IMR-90 (cell line): Measurements from ENCODE around the gene SYT17. TPM values are rescaled to one million over a fixed set of nuclear protein-coding genes. Genes with fewer than 3 reads are reported as not detected.

Experiments used
- ATAC-seq: fragments of 200-7000 bp; cut with Tn5 transposase; 2 replicates; pipeline ENCODE4 v1.9.1; 2020; ENCODE audit warnings: low read depth, mild to moderate bottlenecking, moderate library complexity
- BruUV-seq: library from RNA; stranded (reverse); fragments of 400-500 nt; replicated peaks from 2 replicates; lab custom pipeline; 2021; lab: Mats Ljungman, UMichigan
- CTCF ChIA-PET: fragments of 300-600 bp; formaldehyde crosslinking; extraction: SDS; loops from one replicate; lab custom pipeline; 2021; ENCODE audit warnings: antibody characterized with exemption; lab: Yijun Ruan, JAX
- POLR2A ChIA-PET: fragments of 300-600 bp; sonication (Branson Sonifier 250); formaldehyde crosslinking; loops from one replicate; lab custom pipeline; 2022; ENCODE audit warnings: antibody characterized with exemption; ENCODE audit not compliant: unreplicated experiment; lab: Charles Lee
- DNase-seq: peaks from one replicate; pipeline ENCODE4 v3.0.0; 2013
- H2AFZ ChIP-seq: replicated peaks from 2 replicates; pipeline ENCODE3; 2013; ENCODE audit warnings: low read length, mild to moderate bottlenecking; ENCODE audit not compliant: poor library complexity
- H2AK5ac ChIP-seq: 2 replicates; pipeline ENCODE4 v1.6.1; 2013; ENCODE audit warnings: low read depth, low read length, inconsistent platforms
- H2AK9ac ChIP-seq: replicated peaks from 2 replicates; pipeline ENCODE3; 2013; ENCODE audit warnings: mild to moderate bottlenecking, low read depth, low read length, moderate library complexity; ENCODE audit not compliant: poor library complexity
- H2BK120ac ChIP-seq: 2 replicates; pipeline ENCODE4 v1.6.1; 2013; ENCODE audit warnings: low read depth, low read length, inconsistent platforms
- H2BK15ac ChIP-seq: 3 replicates; pipeline ENCODE4 v1.6.1; 2013; ENCODE audit warnings: low read depth, low read length, inconsistent platforms
- H2BK20ac ChIP-seq: 2 replicates; pipeline ENCODE4 v1.6.1; 2013; ENCODE audit warnings: low read depth, mild to moderate bottlenecking, inconsistent platforms, low read length, moderate library complexity
- H2BK5ac ChIP-seq: 2 replicates; pipeline ENCODE4 v1.6.1; 2013; ENCODE audit warnings: mild to moderate bottlenecking, low read depth, low read length, inconsistent platforms; ENCODE audit not compliant: poor library complexity, severe bottlenecking
- H3K14ac ChIP-seq: replicated peaks from 2 replicates; pipeline ENCODE4 v1.6.1; 2013; ENCODE audit warnings: low read depth, low read length, inconsistent platforms
- H3K18ac ChIP-seq: 2 replicates; pipeline ENCODE4 v1.6.1; 2013; ENCODE audit warnings: low read depth, low read length, control low read depth
- H3K23ac ChIP-seq: 2 replicates; pipeline ENCODE4 v1.6.1; 2013; ENCODE audit warnings: low read depth, low read length, inconsistent platforms
- H3K27ac ChIP-seq: 2 replicates; pipeline ENCODE4 v1.5.1; 2013; ENCODE audit warnings: mild to moderate bottlenecking, control low read depth, low read length; ENCODE audit not compliant: insufficient read depth
- H3K27me3 ChIP-seq: 2 replicates; pipeline ENCODE4 v1.6.1; 2013; ENCODE audit warnings: low read length; ENCODE audit not compliant: control insufficient read depth, insufficient read depth
- H3K36me3 ChIP-seq: 2 replicates; pipeline ENCODE4 v1.6.1; 2013; ENCODE audit warnings: low read length, mixed read lengths; ENCODE audit not compliant: control insufficient read depth, insufficient read depth
- H3K4ac ChIP-seq: 2 replicates; pipeline ENCODE4 v1.6.1; 2013; ENCODE audit warnings: low read depth, low read length, inconsistent platforms
- H3K4me1 ChIP-seq: 2 replicates; pipeline ENCODE4 v1.6.1; 2013; ENCODE audit warnings: low read length, mixed read lengths; ENCODE audit not compliant: control insufficient read depth, insufficient read depth
- H3K4me2 ChIP-seq: 2 replicates; pipeline ENCODE4 v1.6.1; 2013; ENCODE audit warnings: low read depth, mild to moderate bottlenecking, control low read depth, low read length, moderate library complexity
- H3K4me3 ChIP-seq: 2 replicates; pipeline ENCODE4 v1.5.1; 2013; ENCODE audit warnings: low read depth, mild to moderate bottlenecking, control low read depth, low read length, moderate library complexity; ENCODE audit not compliant: insufficient read depth
- H3K56ac ChIP-seq: 2 replicates; pipeline ENCODE4 v1.6.1; 2013; ENCODE audit warnings: low read length, inconsistent platforms; ENCODE audit not compliant: insufficient read depth; ENCODE audit errors: extremely low read depth
- H3K79me1 ChIP-seq, 2 experiments: 2 replicates each; pipeline ENCODE4 v1.6.1; 2013; ENCODE audit warnings: low read length in 2 of 2, inconsistent platforms in 1 of 2, low read depth in 1 of 2
- H3K9ac ChIP-seq: 2 replicates; pipeline ENCODE4 v1.6.1; 2013; ENCODE audit warnings: low read depth, low read length, control low read depth
- H3K9me1 ChIP-seq: 2 replicates; pipeline ENCODE4 v1.6.1; 2013; ENCODE audit warnings: low read length, inconsistent platforms; ENCODE audit not compliant: insufficient read depth
- H3K9me3 ChIP-seq: 2 replicates; pipeline ENCODE4 v1.6.1; 2013; ENCODE audit warnings: low read length; ENCODE audit not compliant: control insufficient read depth, insufficient read depth
- H4K20me1 ChIP-seq: 2 replicates; pipeline ENCODE4 v1.6.1; 2013; ENCODE audit warnings: low read length, inconsistent platforms; ENCODE audit not compliant: insufficient read depth
- H4K5ac ChIP-seq: 2 replicates; pipeline ENCODE4 v1.6.1; 2013; ENCODE audit warnings: mild to moderate bottlenecking, low read depth, low read length, control low read depth
- H4K8ac ChIP-seq, 2 experiments: 2 replicates each; pipeline ENCODE4 v1.6.1; 2013; ENCODE audit warnings: low read depth in 2 of 2, low read length in 2 of 2, control low read depth in 1 of 2, inconsistent platforms in 1 of 2
- H4K91ac ChIP-seq: 2 replicates; pipeline ENCODE4 v1.6.1; 2013; ENCODE audit warnings: low read depth, low read length, inconsistent platforms; ENCODE audit not compliant: insufficient read depth
- BHLHE40 ChIP-seq: fragments of 150-350 bp; IDR thresholded peaks from 2 replicates; pipeline ENCODE4 v1.6.1; 2016; ENCODE audit warnings: mild to moderate bottlenecking, low read depth, low read length
- CEBPB ChIP-seq: IDR thresholded peaks from 2 replicates; pipeline ENCODE4 v1.6.1; 2012; ENCODE audit warnings: low read depth, low read length, improper control_type of control experiment
- CHD1 ChIP-seq: IDR thresholded peaks from 2 replicates; pipeline ENCODE4 v1.6.1; 2012; ENCODE audit warnings: low read depth, low read length, improper control_type of control experiment
- CTCF ChIP-seq: conservative IDR thresholded peaks from 2 replicates; pipeline ENCODE4 v1.5.1; 2012; ENCODE audit warnings: mild to moderate bottlenecking, low read depth, low read length, improper control_type of control experiment
- ELK1 ChIP-seq: fragments of 150-350 bp; IDR thresholded peaks from 2 replicates; pipeline ENCODE4 v1.6.1; 2016; ENCODE audit warnings: low read depth, mild to moderate bottlenecking, low read length, moderate library complexity, borderline replicate concordance
- FOS ChIP-seq: fragments of 150-350 bp; IDR thresholded peaks from 2 replicates; pipeline ENCODE4 v1.6.1; 2016; ENCODE audit warnings: low read depth, low read length
- MAFK ChIP-seq: IDR thresholded peaks from 2 replicates; pipeline ENCODE4 v1.6.1; 2012; ENCODE audit warnings: low read depth, low read length, improper control_type of control experiment
- MAZ ChIP-seq: IDR thresholded peaks from 2 replicates; pipeline ENCODE4 v1.6.1; 2012; ENCODE audit warnings: low read depth, mild to moderate bottlenecking, low read length, improper control_type of control experiment, moderate library complexity, borderline replicate concordance
- MXI1 ChIP-seq: IDR thresholded peaks from 2 replicates; pipeline ENCODE4 v1.6.1; 2012; ENCODE audit warnings: low read depth, mild to moderate bottlenecking, low read length, moderate library complexity, borderline replicate concordance
- NFE2L2 ChIP-seq: fragments of 150-350 bp; IDR thresholded peaks from 2 replicates; pipeline ENCODE4 v1.6.1; 2016; ENCODE audit warnings: low read depth, mild to moderate bottlenecking, low read length
- POLR2A ChIP-seq: IDR thresholded peaks from 2 replicates; pipeline ENCODE4 v1.6.1; 2012; ENCODE audit warnings: mild to moderate bottlenecking, low read depth, low read length
- RAD21 ChIP-seq: IDR thresholded peaks from 2 replicates; pipeline ENCODE4 v1.6.1; 2012; ENCODE audit warnings: low read length, improper control_type of control experiment
- RCOR1 ChIP-seq: IDR thresholded peaks from 2 replicates; pipeline ENCODE4 v1.6.1; 2012; ENCODE audit warnings: mild to moderate bottlenecking, low read length, improper control_type of control experiment; ENCODE audit not compliant: insufficient replicate concordance
- RFX5 ChIP-seq: IDR thresholded peaks from 2 replicates; pipeline ENCODE4 v1.8.0; 2012; ENCODE audit warnings: low read depth, mild to moderate bottlenecking, low read length, moderate library complexity
- SMC3 ChIP-seq: fragments of 150-350 bp; IDR thresholded peaks from 2 replicates; pipeline ENCODE4 v1.6.1; 2016; ENCODE audit warnings: low read depth, mild to moderate bottlenecking, antibody characterized with exemption, low read length, moderate library complexity
- USF2 ChIP-seq: fragments of 150-350 bp; IDR thresholded peaks from 2 replicates; pipeline ENCODE4 v1.6.1; 2017; ENCODE audit warnings: mild to moderate bottlenecking, antibody characterized with exemption, low read length, low read depth
- WGBS, 2 experiments: methylation state at CpG; one replicate each; pipeline versions ENCODE4 v1.1.5 to v1.1.7; 2013; ENCODE audit warnings: missing lambda C conversion rate in 2 of 2; ENCODE audit not compliant: insufficient read length in 1 of 2; ENCODE audit errors: extremely low coverage in 2 of 2; 5-methylcytosine and 5-hydroxymethylcytosine counted together
- dilution Hi-C: fragments of 300-500 bp; cut with HindIII; formaldehyde crosslinking; loops from one replicate; pipeline ENCODE4 v1.14.3; 2018; ENCODE audit warnings: low sequenced_read_pairs; ENCODE audit not compliant: unreplicated experiment
- in situ Hi-C: fragments of 300-500 bp; cut with MboI; formaldehyde crosslinking; loops from 3 replicates; pipeline ENCODE4 v1.14.3; 2019; ENCODE audit warnings: low sequenced_read_pairs, inconsistent platforms, mixed read lengths
- intact Hi-C: fragments of 100-400 bp; cut with micrococcal nuclease; formaldehyde crosslinking; loops from 2 replicates; pipeline ENCODE4 v1.10.0; 2022
- polyA plus RNA-seq, 3 experiments: library from polyadenylated mRNA; depleted of rRNA; stranded (reverse); fragments of >200 nt; gene quantifications; 2 replicates each; pipeline ENCODE4 v1.2.3, GENCODE V29; 2012; ENCODE audit warnings: low replicate concordance in 1 of 3
- total RNA-seq: library from RNA; depleted of rRNA; stranded (reverse); fragments of >200 nt; gene quantifications from 2 replicates; pipeline ENCODE4 v1.2.3, GENCODE V29; 2012

Gene SYT17
- total and polyA plus RNA-seq, 2 of the 4 experiments (the other 2 are of a cell fraction) = not detected

- Histone ChIP-seq H2BK15ac (no peak overlapping the region), H3K36me3 (no peaks in the 10 kb centered on the region), H3K23ac (no peak overlapping the region), H3K9me1 (no peaks in the 10 kb centered on the region), H3K79me1 (no peaks in the 10 kb centered on the region), H3K4ac (no peak overlapping the region), H3K9me3 (no peaks in the 10 kb centered on the region), H4K20me1 (no peaks in the 10 kb centered on the region), H3K56ac (no peak overlapping the region), H4K91ac (no peak overlapping the region), H3K18ac (no peak overlapping the region), H2BK5ac (no peak overlapping the region), H2BK120ac (no peak overlapping the region), H3K27ac (no peak overlapping the region), H4K5ac (no peak overlapping the region), H3K9ac (no peak overlapping the region), H3K14ac (no peak overlapping the region), H2AK5ac (no peak overlapping the region), H3K4me1 (no peaks in the 10 kb centered on the region), H3K4me3 (no peak overlapping the region), H3K4me2 (no peak overlapping the region), H4K8ac (no peak overlapping the region), H2BK20ac (no peak overlapping the region), H3K27me3 (no peaks in the 10 kb centered on the region), H2AK9ac (no peak overlapping the region), H2AFZ (no peak overlapping the region)
- no peak for TF ChIP-seq USF2
- no peak for TF ChIP-seq CEBPB
- TF ChIP-seq CHD1 = no peak
- TF ChIP-seq MAFK = no peak
- TF ChIP-seq POLR2A = no peak
- TF ChIP-seq ELK1 = no peak
- no peak for TF ChIP-seq MXI1
- no peak for TF ChIP-seq NFE2L2
- no peak for TF ChIP-seq FOS
- no peak for TF ChIP-seq SMC3
- TF ChIP-seq RCOR1 = no peak
- TF ChIP-seq MAZ = no peak
- no peak for TF ChIP-seq RFX5
- no peak for TF ChIP-seq BHLHE40
- no peak for TF ChIP-seq RAD21
- no peak for TF ChIP-seq CTCF
- no CpG with 5 or more reads among the region's 1 CpG for WGBS, 2 experiments
- dilution Hi-C loops = no loop called here
- in situ Hi-C loops = no loop called here
- no TSS peak for BruUV-seq
- DNase-seq (no peak), ATAC-seq (no peak)
- CTCF ChIA-PET = interaction anchor here (0.6 kb wide), 1 partner anchor 177 kb away, joined by 3 read pairs; no protein-coding TSS in a partner anchor
- intact Hi-C loops = no loop called here
- POLR2A ChIA-PET = no interaction called here
These were observed 116.2 kb downstream of the SYT17 start for GRCh38 chr16:19284207-19284606.
